Progenitor cell of endocrine pancreas (in vitro differentiated cells): ENCODE data around the gene CTLA4. TPM values are rescaled to one million over a fixed set of nuclear protein-coding genes. Genes with fewer than 3 reads are reported as not detected.

ENCODE experiments used
- DNase-seq: peaks from one replicate; pipeline ENCODE4 v3.0.0; 2021; ENCODE audit warnings: low spot score; ENCODE audit not compliant: unreplicated experiment
- H3K27ac Mint-ChIP-seq: 2 replicates; pipeline ENCODE4 v1.8.0; 2021; ENCODE audit warnings: mild to moderate bottlenecking, moderate library complexity, mixed read lengths
- H3K27me3 Mint-ChIP-seq: 2 replicates; pipeline ENCODE4 v1.8.0; 2021; ENCODE audit warnings: mixed read lengths
- H3K36me3 Mint-ChIP-seq: 2 replicates; pipeline ENCODE4 v1.8.0; 2022; ENCODE audit warnings: mixed read lengths; ENCODE audit not compliant: insufficient read depth
- H3K4me1 Mint-ChIP-seq: 2 replicates; pipeline ENCODE4 v1.8.0; 2021; ENCODE audit warnings: low read depth, mixed read lengths
- H3K4me3 Mint-ChIP-seq: 2 replicates; pipeline ENCODE4 v1.8.0; 2021; ENCODE audit warnings: low read depth, mild to moderate bottlenecking, moderate library complexity, mixed read lengths
- H3K9me3 Mint-ChIP-seq: 2 replicates; pipeline ENCODE4 v1.8.0; 2021; ENCODE audit warnings: low read depth, mixed read lengths
- total RNA-seq: library from RNA; stranded (reverse); gene quantifications from 2 replicates; pipeline ENCODE4 v1.2.1, GENCODE V29; 2021
- TF ChIP-seq, protein P1 (sequence below): fragments of 200-600 bp; sonication (generic); IDR thresholded peaks from one replicate; pipeline ENCODE4 v1.5.0; 2021; ENCODE audit warnings: antibody characterized with exemption, mild to moderate bottlenecking; ENCODE audit not compliant: unreplicated experiment

CTLA4 gene
- total RNA-seq, 1 donor from 2014 or later = not detected

DNA sequence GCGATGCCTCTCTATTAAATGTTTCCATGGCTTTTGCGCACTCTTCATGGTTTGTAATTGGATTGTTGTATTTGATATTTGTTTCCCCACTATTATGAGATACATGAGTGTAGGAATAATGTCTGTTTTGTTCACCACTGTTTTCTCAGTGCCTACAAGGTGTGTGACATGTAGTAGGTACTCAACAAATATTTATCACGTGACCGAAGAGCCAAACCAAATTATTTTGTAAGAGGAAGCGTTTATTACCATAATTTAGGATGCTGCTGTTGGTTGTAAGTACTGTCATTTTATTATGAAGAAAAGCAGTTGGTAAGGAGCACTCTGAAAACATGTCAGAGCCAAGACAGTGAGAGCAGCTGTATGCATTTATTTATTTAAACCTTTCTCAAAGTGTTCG is 32.2 kb upstream of the CTLA4 start:
- H3K27me3 Mint-ChIP-seq = peaks cover 3% of the 10 kb centered on the region

DNA sequence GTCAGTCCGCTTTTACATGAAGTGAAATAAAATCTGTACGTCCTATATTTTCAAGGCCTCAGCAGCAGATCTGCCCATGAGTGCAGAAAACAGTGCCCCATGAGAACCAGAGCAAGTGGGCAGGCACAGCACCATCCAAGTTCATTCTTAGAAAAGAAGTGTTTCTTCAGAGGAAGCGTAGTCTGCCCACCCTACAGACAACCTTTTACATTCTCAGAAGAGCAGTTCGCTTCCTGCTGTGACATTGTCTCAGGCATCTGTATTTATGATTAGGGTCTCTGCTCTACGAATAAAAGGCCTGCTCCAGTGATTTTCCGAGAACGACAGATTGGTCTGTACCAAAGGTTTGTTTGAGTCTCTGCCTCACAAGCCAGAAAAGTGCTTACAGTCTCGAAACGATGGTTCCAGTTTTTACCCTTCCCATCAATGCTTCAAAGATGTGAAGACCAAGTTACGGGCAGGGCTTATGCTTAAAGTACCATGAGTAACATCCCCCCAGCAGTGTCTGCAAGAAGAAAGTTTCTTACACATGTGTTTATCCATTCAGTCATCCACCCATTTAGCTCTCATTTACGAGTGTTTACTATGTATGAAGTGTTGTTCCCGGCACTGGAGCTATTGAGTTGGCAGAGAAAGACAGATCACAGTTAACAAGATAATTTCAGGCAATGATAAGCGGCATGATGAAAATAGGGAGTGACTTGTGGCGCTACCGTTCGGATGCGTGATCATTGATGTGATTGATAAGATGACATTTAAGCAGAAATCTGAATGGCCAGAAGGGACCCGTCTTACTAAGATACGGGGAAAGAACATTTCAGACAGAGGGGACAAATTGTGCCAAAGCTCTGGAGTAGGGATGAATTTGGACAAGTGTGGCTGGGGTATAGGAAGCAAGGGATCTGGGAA is 31.4 kb upstream of the CTLA4 start:
- Mint-ChIP-seq H3K4me3 (no peak overlapping the region), H3K4me1 (peaks cover 10% of the 10 kb centered on the region), H3K9me3 (no peaks in the 10 kb centered on the region), H3K36me3 (no peaks in the 10 kb centered on the region), H3K27me3 (peaks cover 3% of the 10 kb centered on the region), H3K27ac (no peak overlapping the region)
- TF ChIP-seq, protein P1, sequence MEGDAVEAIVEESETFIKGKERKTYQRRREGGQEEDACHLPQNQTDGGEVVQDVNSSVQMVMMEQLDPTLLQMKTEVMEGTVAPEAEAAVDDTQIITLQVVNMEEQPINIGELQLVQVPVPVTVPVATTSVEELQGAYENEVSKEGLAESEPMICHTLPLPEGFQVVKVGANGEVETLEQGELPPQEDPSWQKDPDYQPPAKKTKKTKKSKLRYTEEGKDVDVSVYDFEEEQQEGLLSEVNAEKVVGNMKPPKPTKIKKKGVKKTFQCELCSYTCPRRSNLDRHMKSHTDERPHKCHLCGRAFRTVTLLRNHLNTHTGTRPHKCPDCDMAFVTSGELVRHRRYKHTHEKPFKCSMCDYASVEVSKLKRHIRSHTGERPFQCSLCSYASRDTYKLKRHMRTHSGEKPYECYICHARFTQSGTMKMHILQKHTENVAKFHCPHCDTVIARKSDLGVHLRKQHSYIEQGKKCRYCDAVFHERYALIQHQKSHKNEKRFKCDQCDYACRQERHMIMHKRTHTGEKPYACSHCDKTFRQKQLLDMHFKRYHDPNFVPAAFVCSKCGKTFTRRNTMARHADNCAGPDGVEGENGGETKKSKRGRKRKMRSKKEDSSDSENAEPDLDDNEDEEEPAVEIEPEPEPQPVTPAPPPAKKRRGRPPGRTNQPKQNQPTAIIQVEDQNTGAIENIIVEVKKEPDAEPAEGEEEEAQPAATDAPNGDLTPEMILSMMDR = no peak
- no peak for DNase-seq

More for the DNA sequence above, 32.2 kb upstream of the CTLA4 start:
- Mint-ChIP-seq H3K9me3 (no peaks in the 10 kb centered on the region), H3K4me1 (peaks cover 9% of the 10 kb centered on the region), H3K36me3 (no peaks in the 10 kb centered on the region), H3K27ac (no peak overlapping the region), H3K4me3 (no peak overlapping the region)
- no peak for DNase-seq
- TF ChIP-seq, protein P1 = no peak

DNA sequence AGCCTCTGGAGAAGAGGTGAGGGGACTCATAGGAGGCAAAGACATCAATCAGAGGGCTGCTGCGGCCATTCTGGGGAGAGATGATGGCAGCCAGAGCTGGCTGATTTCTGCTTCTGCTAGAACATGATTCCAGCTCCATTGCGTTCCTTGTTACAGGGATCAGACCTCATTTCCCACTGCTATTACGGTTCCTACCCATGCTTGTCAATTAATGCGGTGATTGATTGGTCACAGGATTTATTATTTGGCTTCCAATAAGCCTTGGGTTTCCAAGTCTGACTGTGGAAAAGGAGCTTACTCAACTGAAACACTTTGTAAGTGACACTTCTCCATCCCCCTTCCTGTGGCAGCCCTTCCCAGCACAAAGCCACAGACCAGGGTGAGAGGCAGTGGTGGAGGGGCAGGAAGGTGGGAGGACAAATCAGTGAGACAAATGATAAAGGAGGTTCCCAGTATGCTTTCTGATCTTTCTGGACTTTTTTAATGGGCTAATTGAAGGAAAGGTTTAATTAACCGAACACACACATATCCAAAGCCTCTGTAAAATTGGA is 26.8 kb upstream of the CTLA4 start:
- H3K27ac Mint-ChIP-seq = no peak overlapping the region
- H3K27me3 Mint-ChIP-seq = peaks cover 3% of the 10 kb centered on the region
- DNase-seq = no peak

DNA sequence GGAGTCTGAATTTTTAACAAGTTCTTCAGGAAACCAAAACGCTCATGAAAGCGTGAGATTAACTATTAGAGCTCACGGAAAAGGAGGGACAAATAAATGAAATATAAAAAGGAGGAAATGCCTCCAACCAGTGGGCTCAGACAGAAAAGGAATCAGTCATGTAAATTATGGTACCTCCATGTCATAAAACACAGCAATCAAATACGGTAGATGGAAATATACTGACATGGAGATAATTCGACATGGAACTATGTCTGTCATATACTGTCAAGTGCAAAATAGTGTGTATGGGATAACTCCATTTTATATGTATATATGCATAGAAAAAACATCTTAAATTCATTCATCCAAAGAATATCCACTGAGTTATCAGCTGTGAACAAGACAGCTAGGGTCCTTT is 25.9 kb upstream of the CTLA4 start:
- H3K27me3 Mint-ChIP-seq = peaks cover 3% of the 10 kb centered on the region
- H3K4me3 Mint-ChIP-seq = no peak overlapping the region
- H3K4me1 Mint-ChIP-seq = peaks cover 10% of the 10 kb centered on the region
- no peaks in the 10 kb centered on the region for H3K36me3 Mint-ChIP-seq
- TF ChIP-seq, protein P1 = no peak
- DNase-seq = no peak
- H3K27ac Mint-ChIP-seq = no peak overlapping the region
- no peaks in the 10 kb centered on the region for H3K9me3 Mint-ChIP-seq

More for the DNA sequence above, 26.8 kb upstream of the CTLA4 start:
- no peak overlapping the region for H3K4me3 Mint-ChIP-seq
- TF ChIP-seq, protein P1 = no peak
- no peaks in the 10 kb centered on the region for H3K36me3 Mint-ChIP-seq
- no peaks in the 10 kb centered on the region for H3K9me3 Mint-ChIP-seq
- H3K4me1 Mint-ChIP-seq = peaks cover 10% of the 10 kb centered on the region

DNA sequence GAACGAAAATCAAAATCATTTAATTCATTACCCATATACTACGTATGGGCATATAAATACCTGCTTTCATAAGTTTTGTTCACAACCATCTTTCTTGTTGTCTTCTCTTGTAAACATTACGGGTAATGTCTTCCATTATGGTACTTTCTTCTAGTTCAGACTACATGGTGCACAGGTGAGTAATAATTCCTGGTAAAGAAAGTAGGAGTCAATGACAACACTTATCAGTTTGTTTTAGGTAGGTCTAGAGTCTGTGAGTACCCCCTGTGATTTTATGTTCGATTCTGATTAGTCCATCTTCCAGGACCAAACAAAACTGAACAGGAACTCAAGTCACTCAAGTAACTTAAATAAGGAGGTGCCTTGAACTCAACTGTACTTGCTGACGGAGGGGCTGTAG is 25.2 kb upstream of the CTLA4 start:
- H3K27ac Mint-ChIP-seq = no peak overlapping the region
- no peaks in the 10 kb centered on the region for H3K9me3 Mint-ChIP-seq
- no peaks in the 10 kb centered on the region for H3K36me3 Mint-ChIP-seq
- peaks cover 10% of the 10 kb centered on the region for H3K4me1 Mint-ChIP-seq
- TF ChIP-seq, protein P1 = no peak
- H3K4me3 Mint-ChIP-seq = no peak overlapping the region
- H3K27me3 Mint-ChIP-seq = peaks cover 3% of the 10 kb centered on the region
- no peak for DNase-seq
